GM13976 (cell line): ENCODE measurements around the gene SLC44A4.
"Not testable (repeated sequence)": the region's sequence is repeated elsewhere in the genome, so short reads cannot be mapped to it uniquely, and the experiment has no call there.

ENCODE experiments used
- DNase-seq: peaks from one replicate; pipeline ENCODE4 v3.0.0; 2012; ENCODE audit warnings: low spot score
- CTCF ChIP-seq: IDR thresholded peaks from 2 replicates; pipeline ENCODE4 v1.5.1; 2012; ENCODE audit warnings: borderline replicate concordance, mild to moderate bottlenecking; ENCODE audit not compliant: insufficient read depth; ENCODE audit errors: extremely low read depth, missing control alignments, control extremely low read depth
- in situ Hi-C: fragments of 300-500 bp; cut with MboI; formaldehyde crosslinking; loops from one replicate; pipeline ENCODE4 v1.12.0; 2022; ENCODE audit warnings: low sequenced_read_pairs, mixed read lengths, inconsistent platforms; ENCODE audit not compliant: unreplicated experiment

The SLC44A4 gene

DNA sequence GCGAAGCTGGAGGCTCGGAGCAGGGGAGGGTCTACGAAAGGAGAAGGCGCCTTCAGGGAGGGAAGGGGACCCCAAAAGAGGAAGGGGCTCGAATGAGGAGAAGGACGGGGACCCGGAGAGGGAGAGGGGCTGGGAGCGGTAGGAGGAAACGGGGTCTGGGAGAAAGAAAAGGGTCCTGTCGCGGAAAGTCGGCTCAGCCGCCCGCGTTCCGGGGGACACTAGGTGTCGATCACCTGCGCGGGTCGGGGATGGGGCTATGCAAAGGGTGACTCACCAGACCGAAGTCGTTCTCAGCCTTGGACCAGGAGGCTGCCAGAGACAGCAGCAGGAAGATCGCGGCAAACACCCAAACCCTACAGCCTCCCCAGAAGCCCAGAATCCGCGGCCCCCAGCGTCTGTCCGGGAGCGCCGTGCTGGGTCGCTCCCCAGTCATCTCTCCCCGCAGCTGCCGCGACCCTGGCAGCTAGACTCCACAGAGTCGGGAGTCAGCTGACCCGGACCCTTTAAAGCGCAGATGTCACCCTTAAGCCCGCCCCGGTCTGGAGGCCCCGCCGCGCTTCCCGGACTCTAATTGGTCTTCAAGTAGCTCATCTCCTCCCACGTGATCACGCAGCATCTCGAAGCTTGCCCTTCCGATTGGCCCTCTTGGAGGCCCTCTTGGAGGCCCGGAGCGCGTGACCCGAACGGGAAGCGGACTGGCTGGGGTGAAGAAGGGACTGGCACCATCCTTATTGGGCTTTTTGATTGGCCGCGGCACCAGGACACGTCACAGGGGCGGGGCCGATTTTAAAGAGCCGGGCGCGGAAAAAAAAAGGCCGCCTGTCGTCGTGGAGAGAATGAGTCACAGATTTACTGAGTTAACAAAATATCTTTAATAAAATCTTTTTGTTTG is 16.2 kb downstream of the SLC44A4 start, which contains the start of gene NEU1:
TSS of gene NEU1 (minus strand) at position 478 of the 892 bp plus-strand sequence. CDS start at position 433, 45 bp downstream.
- DNase-seq, result peak; percentile 100
- in situ Hi-C loops, result no loop called here

GRCh38 chr6:31861919-31862343 is 16.9 kb downstream of the SLC44A4 start:
- in situ Hi-C loops, result no loop called here
- no peak for TF ChIP-seq CTCF
- no peak for DNase-seq

More for the DNA sequence above, 16.2 kb downstream of the SLC44A4 start, which contains the start of gene NEU1:
- no peak for TF ChIP-seq CTCF

DNA sequence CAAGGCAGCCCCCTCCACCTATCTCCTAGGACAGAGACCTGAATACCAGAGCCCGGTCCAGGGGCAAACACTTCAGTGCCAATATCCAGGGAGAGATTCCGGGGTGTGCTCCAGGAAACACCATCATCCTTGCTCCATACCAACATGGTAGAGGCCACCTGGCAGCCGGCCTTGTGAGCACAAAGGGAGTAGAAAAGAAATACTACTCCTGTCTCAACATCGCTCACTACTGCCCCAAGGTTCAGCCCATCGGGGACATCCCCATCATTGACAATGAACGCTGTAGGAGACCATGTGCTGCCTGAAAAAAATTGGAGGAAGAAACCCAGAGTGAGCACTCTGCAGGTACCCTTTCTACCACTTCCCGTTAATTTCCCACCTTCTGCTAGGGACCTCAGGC is 17.6 kb downstream of the SLC44A4 start:
- no peak for TF ChIP-seq CTCF
- no peak for DNase-seq
- in situ Hi-C loops, result no loop called here

GRCh38 chr6:31860349-31860748 is 18.4 kb downstream of the SLC44A4 start:
- in situ Hi-C loops, result no loop called here
- no peak for DNase-seq

GRCh38 chr6:31859923-31860322 is 18.9 kb downstream of the SLC44A4 start:
- DNase-seq, result no peak
- in situ Hi-C loops, result no loop called here
- TF ChIP-seq CTCF, result no peak

More at GRCh38 chr6:31860349-31860748, 18.4 kb downstream of the SLC44A4 start:
- no peak for TF ChIP-seq CTCF

DNA sequence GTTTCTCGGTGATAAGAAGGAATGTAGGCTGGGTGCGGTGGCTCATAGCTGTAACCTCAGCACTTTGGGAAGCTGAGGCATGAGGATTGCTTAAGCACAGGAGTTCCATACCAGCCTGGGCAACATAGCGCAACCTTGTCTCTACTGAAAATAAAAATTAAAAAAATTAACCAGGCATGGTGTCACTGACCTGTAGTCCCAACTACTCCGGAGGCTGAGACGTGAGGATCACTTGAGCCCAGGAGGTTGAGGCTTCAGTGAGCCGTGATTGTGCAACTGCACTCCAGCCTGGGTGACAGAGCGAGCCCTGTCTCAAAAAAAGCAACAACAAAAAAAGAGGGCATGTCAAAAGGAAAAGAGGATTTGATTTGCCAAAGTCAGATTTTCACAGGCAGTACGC is 20.1 kb downstream of the SLC44A4 start:
- no peak for DNase-seq
- in situ Hi-C loops, result no loop called here
- no peak for TF ChIP-seq CTCF

GRCh38 chr6:31857774-31858173 is 21.0 kb downstream of the SLC44A4 start:
- in situ Hi-C loops, result not testable (repeated sequence)

GRCh38 chr6:31851980-31852718 is 26.6 kb downstream of the SLC44A4 start:
- in situ Hi-C loops, DNase-seq: not testable (repeated sequence)

More at GRCh38 chr6:31857774-31858173, 21.0 kb downstream of the SLC44A4 start:
- DNase-seq, result not testable (repeated sequence)
